Keratinocyte (primary cell): Measurements from ENCODE around the gene BTNL8. TPM values are rescaled to one million over a fixed set of nuclear protein-coding genes. Genes with fewer than 3 reads are reported as not detected.

ENCODE experiments used
- DNase-seq: peaks from one replicate; pipeline ENCODE4 v3.0.0-alpha.2; 2011; ENCODE audit warnings: low read depth, missing footprints, low spot score
- FAIRE-seq: peaks from 2 replicates; lab custom pipeline; 2011; peaks lifted over from hg19 to GRCh38; lab: Jason Lieb, UNC
- H2AFZ ChIP-seq: 2 replicates; pipeline ENCODE4 v1.6.0; 2012; ENCODE audit warnings: low read length, control low read depth, inconsistent platforms; ENCODE audit not compliant: control insufficient read depth
- H3K27ac ChIP-seq: 2 replicates; pipeline ENCODE4 v1.5.1; 2011; ENCODE audit warnings: low read length; ENCODE audit not compliant: control insufficient read depth, insufficient read depth
- H3K27me3 ChIP-seq: 3 replicates; pipeline ENCODE4 v1.6.0; 2011; ENCODE audit warnings: low read length; ENCODE audit not compliant: control insufficient read depth, insufficient read depth; ENCODE audit errors: extremely low read depth
- H3K36me3 ChIP-seq, 2 experiments: 2 replicates in 1 of 2; 3 replicates in 1 of 2; pipeline ENCODE4 v1.5.1; 2011; ENCODE audit warnings: low read length in 2 of 2, mild to moderate bottlenecking in 1 of 2; ENCODE audit not compliant: control insufficient read depth in 2 of 2, insufficient read depth in 2 of 2; ENCODE audit errors: extremely low read depth in 1 of 2
- H3K4me1 ChIP-seq: 3 replicates; pipeline ENCODE4 v1.5.1; 2011; ENCODE audit warnings: low read length; ENCODE audit not compliant: control insufficient read depth, insufficient read depth; ENCODE audit errors: extremely low read depth
- H3K4me2 ChIP-seq: 3 replicates; pipeline ENCODE4 v1.6.0; 2011; ENCODE audit warnings: low read depth, low read length; ENCODE audit not compliant: control insufficient read depth, insufficient read depth; ENCODE audit errors: extremely low read depth
- H3K4me3 ChIP-seq, 3 experiments: fragments of 200-600 bp in 1 of 3; sonication (generic) in 1 of 3; 2 replicates in 2 of 3; 3 replicates in 1 of 3; pipeline ENCODE4 v1.5.1; 2011 to 2016; ENCODE audit warnings: low read length in 3 of 3, mild to moderate bottlenecking in 3 of 3, control low read depth in 2 of 3, inconsistent platforms in 1 of 3, low read depth in 1 of 3, mixed read lengths in 1 of 3, mixed run types in 1 of 3, moderate library complexity in 1 of 3; ENCODE audit not compliant: control insufficient read depth in 2 of 3, insufficient read depth in 2 of 3; ENCODE audit errors: extremely low read depth in 1 of 3
- H3K79me2 ChIP-seq: 2 replicates; pipeline ENCODE4 v1.6.0; 2012; ENCODE audit warnings: low read length; ENCODE audit not compliant: control insufficient read depth, insufficient read depth
- H3K9ac ChIP-seq: 3 replicates; pipeline ENCODE4 v1.6.0; 2011; ENCODE audit warnings: low read length; ENCODE audit not compliant: control insufficient read depth, insufficient read depth; ENCODE audit errors: extremely low read depth
- H3K9me1 ChIP-seq: 3 replicates; pipeline ENCODE4 v1.6.0; 2011; ENCODE audit warnings: low read length; ENCODE audit not compliant: control insufficient read depth, insufficient read depth; ENCODE audit errors: extremely low read depth
- H3K9me3 ChIP-seq: 2 replicates; pipeline ENCODE4 v1.5.1; 2012; ENCODE audit warnings: low read depth, low read length; ENCODE audit not compliant: control insufficient read depth
- H4K20me1 ChIP-seq: 3 replicates; pipeline ENCODE4 v1.6.0; 2011; ENCODE audit warnings: low read length; ENCODE audit not compliant: control insufficient read depth, insufficient read depth; ENCODE audit errors: extremely low read depth
- EZH2 ChIP-seq: IDR thresholded peaks from one replicate; pipeline ENCODE4 v1.6.1; 2012; ENCODE audit warnings: inconsistent platforms, mild to moderate bottlenecking, low read length, moderate library complexity
- dilution Hi-C: fragments of 300-500 bp; cut with MboI; formaldehyde crosslinking; loops from one replicate; pipeline ENCODE4 v1.7.0; 2020; ENCODE audit warnings: low sequenced_read_pairs; ENCODE audit not compliant: extremely low pct_ligation_motif_present
- polyA plus RNA-seq, 5 experiments: library from polyadenylated mRNA; depleted of rRNA in 3 of 5; stranded (reverse) in 3 of 5; stranded (forward) in 1 of 5; unstranded in 1 of 5; fragments of >200 nt; gene quantifications; 1 replicate in 1 of 5; 2 replicates in 3 of 5; 3 replicates in 1 of 5; pipeline versions ENCODE4 v1.2.1 to v1.2.3, GENCODE V29; 2011 to 2012; ENCODE audit warnings: missing spikeins in 2 of 5, low read depth in 1 of 5, low replicate concordance in 1 of 5
- TF ChIP-seq, protein P1 (sequence below), 3 experiments: IDR thresholded peaks in 1 of 3; conservative IDR thresholded peaks in 1 of 3; optimal IDR thresholded peaks in 1 of 3; 2 replicates in 2 of 3; 3 replicates in 1 of 3; pipeline versions ENCODE3 to v1.5.1; 2011; ENCODE audit warnings: low read length in 3 of 3, mild to moderate bottlenecking in 3 of 3, moderate library complexity in 2 of 3, control low read depth in 1 of 3, inconsistent platforms in 1 of 3; ENCODE audit not compliant: insufficient read depth in 2 of 3; ENCODE audit errors: extremely low read depth in 1 of 3

BTNL8 gene
- polyA plus RNA-seq, 1 donor (not counting 4 experiments of a cell fraction or from before 2014, with no cell fraction given) = not detected

DNA sequence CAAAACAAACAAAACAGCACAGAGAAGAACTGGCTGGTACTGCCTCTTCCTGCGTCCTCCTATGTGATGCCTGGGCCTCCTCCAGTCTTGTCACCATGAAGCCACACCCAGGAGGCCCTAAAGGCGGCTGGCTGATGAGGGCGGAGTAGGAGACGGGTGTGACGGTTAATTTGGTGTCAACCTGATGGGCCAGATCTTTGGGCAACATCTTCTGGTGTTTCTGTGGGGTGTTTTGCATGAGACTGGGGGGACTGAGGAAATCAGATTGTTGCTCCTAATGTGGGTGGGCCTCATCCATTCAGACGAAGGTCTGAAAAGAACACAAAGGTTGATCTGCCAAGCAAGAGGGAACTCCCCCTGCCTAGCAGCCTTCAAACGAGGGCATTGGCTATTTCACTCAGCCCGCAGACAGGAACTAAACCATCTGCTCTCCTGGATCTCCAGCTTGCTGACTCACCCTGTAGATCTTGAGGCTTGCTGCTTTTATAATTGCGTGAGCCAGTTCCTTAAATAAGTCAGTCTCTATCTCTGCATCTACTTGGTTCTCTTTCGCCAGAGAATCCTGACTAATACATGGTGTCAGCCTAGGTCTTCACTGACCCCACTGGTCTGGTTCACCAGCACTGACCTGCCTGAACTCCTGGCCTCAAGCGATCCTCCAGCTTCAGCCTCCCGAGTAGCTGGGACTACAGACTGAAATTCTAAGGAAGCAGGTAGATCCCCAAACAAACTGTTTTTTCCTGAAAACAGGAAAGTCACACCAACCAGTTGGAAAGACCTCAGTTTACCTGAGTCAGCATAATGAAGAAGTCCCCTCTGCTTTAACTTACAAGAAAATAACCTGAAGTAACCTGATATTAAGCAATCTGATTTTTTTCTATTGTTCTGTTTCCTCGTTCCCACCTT lies 25.1 kb upstream of the BTNL8 start:
- H4K20me1 ChIP-seq = no peaks in the 10 kb centered on the region
- H3K4me2 ChIP-seq = no peak overlapping the region
- no peak for DNase-seq
- H3K27me3 ChIP-seq = no peaks in the 10 kb centered on the region
- no peak overlapping the region for H3K4me3 ChIP-seq
- TF ChIP-seq, protein P1, sequence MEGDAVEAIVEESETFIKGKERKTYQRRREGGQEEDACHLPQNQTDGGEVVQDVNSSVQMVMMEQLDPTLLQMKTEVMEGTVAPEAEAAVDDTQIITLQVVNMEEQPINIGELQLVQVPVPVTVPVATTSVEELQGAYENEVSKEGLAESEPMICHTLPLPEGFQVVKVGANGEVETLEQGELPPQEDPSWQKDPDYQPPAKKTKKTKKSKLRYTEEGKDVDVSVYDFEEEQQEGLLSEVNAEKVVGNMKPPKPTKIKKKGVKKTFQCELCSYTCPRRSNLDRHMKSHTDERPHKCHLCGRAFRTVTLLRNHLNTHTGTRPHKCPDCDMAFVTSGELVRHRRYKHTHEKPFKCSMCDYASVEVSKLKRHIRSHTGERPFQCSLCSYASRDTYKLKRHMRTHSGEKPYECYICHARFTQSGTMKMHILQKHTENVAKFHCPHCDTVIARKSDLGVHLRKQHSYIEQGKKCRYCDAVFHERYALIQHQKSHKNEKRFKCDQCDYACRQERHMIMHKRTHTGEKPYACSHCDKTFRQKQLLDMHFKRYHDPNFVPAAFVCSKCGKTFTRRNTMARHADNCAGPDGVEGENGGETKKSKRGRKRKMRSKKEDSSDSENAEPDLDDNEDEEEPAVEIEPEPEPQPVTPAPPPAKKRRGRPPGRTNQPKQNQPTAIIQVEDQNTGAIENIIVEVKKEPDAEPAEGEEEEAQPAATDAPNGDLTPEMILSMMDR (optimal IDR thresholded peaks at IDR 0.05 in 1 of 3, IDR thresholded peaks at IDR 0.05 in 1 of 3, conservative IDR thresholded peaks at IDR 0.05 in 1 of 3; ENCODE audit: extremely low read depth in 1 of 3, insufficient read depth in 2 of 3, low read length in 3 of 3) = no peak
- no peak for TF ChIP-seq EZH2
- H3K4me1 ChIP-seq = no peaks in the 10 kb centered on the region
- no peaks in the 10 kb centered on the region for H3K79me2 ChIP-seq
- H3K9me3 ChIP-seq = no peaks in the 10 kb centered on the region
- no peak overlapping the region for H3K27ac ChIP-seq
- H2AFZ ChIP-seq = no peak overlapping the region
- H3K9me1 ChIP-seq = no peaks in the 10 kb centered on the region
- no peaks in the 10 kb centered on the region for H3K36me3 ChIP-seq
- no peak for FAIRE-seq
- H3K9ac ChIP-seq = no peak overlapping the region
- dilution Hi-C loops = no loop called here

DNA sequence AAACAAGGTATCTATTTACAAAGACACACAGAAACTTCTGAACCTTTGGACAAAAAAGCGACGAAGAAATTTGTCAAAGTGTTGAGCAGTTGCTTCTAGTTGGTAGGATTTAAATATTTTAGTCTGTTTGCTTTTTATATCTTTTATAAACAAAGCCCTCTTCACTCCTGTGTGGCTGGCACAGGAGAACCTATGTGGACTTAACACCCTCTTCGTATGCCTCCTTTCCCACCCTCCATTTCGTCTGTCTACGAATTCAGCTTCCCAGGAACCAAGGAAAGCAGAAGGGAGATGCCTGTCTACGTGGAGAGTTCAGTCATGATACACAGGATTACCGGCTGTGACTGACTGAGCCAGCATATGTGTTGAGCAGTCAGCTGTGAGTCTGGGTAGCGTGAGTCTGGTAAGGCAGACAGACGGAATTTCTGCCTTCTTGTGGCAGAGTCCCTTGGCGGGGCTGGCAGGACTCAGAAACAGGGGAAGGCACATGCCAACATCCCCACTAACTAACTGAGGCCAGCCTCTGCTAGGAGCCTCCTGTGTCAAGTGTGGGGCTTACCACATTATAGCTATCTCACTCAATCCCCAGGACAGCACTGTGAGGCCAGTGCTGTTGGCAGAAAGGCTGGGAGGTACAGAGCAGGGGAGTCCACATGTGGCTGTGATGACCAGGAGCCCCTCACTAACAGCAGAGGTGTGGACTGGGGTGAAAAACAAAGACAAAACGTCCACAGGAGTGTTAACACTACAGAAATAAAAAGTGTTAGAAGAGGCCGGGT lies 24.0 kb upstream of the BTNL8 start:
- H3K4me1 ChIP-seq = no peaks in the 10 kb centered on the region
- H3K4me2 ChIP-seq = no peak overlapping the region
- no peaks in the 10 kb centered on the region for H3K9me3 ChIP-seq
- no peak overlapping the region for H3K9ac ChIP-seq
- dilution Hi-C loops = no loop called here
- TF ChIP-seq EZH2 = no peak
- TF ChIP-seq, protein P1 (optimal IDR thresholded peaks at IDR 0.05 in 1 of 3, IDR thresholded peaks at IDR 0.05 in 1 of 3, conservative IDR thresholded peaks at IDR 0.05 in 1 of 3; ENCODE audit: extremely low read depth in 1 of 3, insufficient read depth in 2 of 3, low read length in 3 of 3) = no peak
- no peaks in the 10 kb centered on the region for H3K27me3 ChIP-seq
- DNase-seq = no peak
- H3K9me1 ChIP-seq = no peaks in the 10 kb centered on the region
- H3K79me2 ChIP-seq = no peaks in the 10 kb centered on the region
- no peak overlapping the region for H3K27ac ChIP-seq
- FAIRE-seq = no peak
- H2AFZ ChIP-seq = no peak overlapping the region
- no peak overlapping the region for H3K4me3 ChIP-seq
- no peaks in the 10 kb centered on the region for H3K36me3 ChIP-seq
- no peaks in the 10 kb centered on the region for H4K20me1 ChIP-seq
